K562 (cell line): Measurements from ENCODE around the gene RPL22.

Source experiments
- ESRRA ChIP-seq: fragments of 450-650 bp; IDR thresholded peaks from 2 replicates; pipeline ENCODE4 v1.6.1; 2014; ENCODE audit warnings: low read depth, mild to moderate bottlenecking, moderate library complexity, borderline replicate concordance
- ETV6 ChIP-seq, 3 experiments: fragments of 150-350 bp in 1 of 3; sonication (generic) in 1 of 3; formaldehyde crosslinking in 1 of 3; IDR thresholded peaks; 2 replicates each; pipeline versions ENCODE4 v1.6.1 to v1.8.0; 2014 to 2022; ENCODE audit warnings: borderline replicate concordance in 2 of 3, low read depth in 2 of 3, antibody characterized with exemption in 1 of 3, low read length in 1 of 3, mild to moderate bottlenecking in 1 of 3, missing genetic modification reagents in 1 of 3
- EZH2 ChIP-seq: IDR thresholded peaks from 2 replicates; pipeline ENCODE4 v1.6.1; 2012; ENCODE audit warnings: low read depth, mild to moderate bottlenecking, inconsistent platforms, low read length, borderline replicate concordance
- FOXJ3 ChIP-seq: sonication (generic); formaldehyde crosslinking; IDR thresholded peaks from 2 replicates; pipeline ENCODE4 v1.4.0; 2020; ENCODE audit warnings: mild to moderate bottlenecking, missing genetic modification reagents
- PHB ChIP-seq: fragments of 250-450 bp; sonication (Bioruptor Pico); IDR thresholded peaks from 2 replicates; pipeline ENCODE4 v1.5.0; 2021
- ZBTB33 ChIP-seq: sonication (generic); formaldehyde crosslinking; IDR thresholded peaks from 2 replicates; pipeline ENCODE4 v1.8.1; 2023; ENCODE audit warnings: mild to moderate bottlenecking, missing genetic modification reagents
- ZNF311 ChIP-seq: fragments of 250-450 bp; sonication (Bioruptor Pico); IDR thresholded peaks from 2 replicates; pipeline ENCODE4 v1.4.0; 2020; ENCODE audit warnings: mild to moderate bottlenecking, moderate library complexity
- ZNF354B ChIP-seq: fragments of 250-450 bp; sonication (Bioruptor Pico); IDR thresholded peaks from 2 replicates; pipeline ENCODE4 v1.4.0; 2020
- ZNF518B ChIP-seq: fragments of 250-450 bp; sonication (Bioruptor Pico); IDR thresholded peaks from 2 replicates; pipeline ENCODE4 v1.5.0; 2021; ENCODE audit warnings: mild to moderate bottlenecking, moderate library complexity
- ZNF76 ChIP-seq: fragments of 250-450 bp; sonication (Bioruptor Pico); IDR thresholded peaks from 2 replicates; pipeline ENCODE4 v1.4.0; 2020; ENCODE audit warnings: mild to moderate bottlenecking, moderate library complexity, borderline replicate concordance
- TF ChIP-seq, protein P1 (sequence below): IDR thresholded peaks from 2 replicates; pipeline ENCODE4 v1.6.1; 2014; ENCODE audit warnings: antibody characterized with exemption
- TF ChIP-seq, protein P2 (sequence below), 3 experiments: IDR thresholded peaks in 2 of 3; conservative IDR thresholded peaks in 1 of 3; 2 replicates each; pipeline ENCODE4 v1.5.1; 2011 to 2012; ENCODE audit warnings: low read length in 3 of 3, mild to moderate bottlenecking in 3 of 3, control low read depth in 2 of 3, improper control_type of control experiment in 1 of 3, inconsistent platforms in 1 of 3, low read depth in 1 of 3, mixed read lengths in 1 of 3, moderate library complexity in 1 of 3; ENCODE audit not compliant: insufficient read depth in 2 of 3

DNA sequence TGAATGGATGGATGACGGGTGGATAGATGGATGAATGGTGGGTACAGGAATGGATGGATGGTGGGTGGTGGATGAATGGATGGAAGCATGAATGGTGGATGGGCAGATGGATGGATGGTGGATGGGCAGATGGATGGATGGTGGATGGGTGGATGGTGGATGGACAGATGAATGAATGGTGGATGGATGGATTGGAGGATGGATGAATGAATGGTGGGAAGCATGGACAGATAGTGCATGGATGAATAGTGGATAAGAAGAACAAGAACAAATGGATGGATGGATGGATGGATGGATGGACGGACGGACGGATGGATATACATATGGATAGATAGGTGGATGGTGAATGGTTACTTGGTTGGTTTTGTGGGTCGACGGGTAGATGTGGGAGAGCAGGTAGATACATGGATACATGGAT, 24.0 kb downstream of the RPL22 start:
- no peak for TF ChIP-seq ETV6 (IDR thresholded peaks at IDR 0.05; ENCODE audit: borderline replicate concordance in 1 of 2, low read depth in 2 of 2, low read length in 1 of 2)
- no peak for TF ChIP-seq ETV6 (CRISPR knock-in tag; IDR thresholded peaks at IDR 0.05; ENCODE audit: borderline replicate concordance)
- TF ChIP-seq, protein P1, sequence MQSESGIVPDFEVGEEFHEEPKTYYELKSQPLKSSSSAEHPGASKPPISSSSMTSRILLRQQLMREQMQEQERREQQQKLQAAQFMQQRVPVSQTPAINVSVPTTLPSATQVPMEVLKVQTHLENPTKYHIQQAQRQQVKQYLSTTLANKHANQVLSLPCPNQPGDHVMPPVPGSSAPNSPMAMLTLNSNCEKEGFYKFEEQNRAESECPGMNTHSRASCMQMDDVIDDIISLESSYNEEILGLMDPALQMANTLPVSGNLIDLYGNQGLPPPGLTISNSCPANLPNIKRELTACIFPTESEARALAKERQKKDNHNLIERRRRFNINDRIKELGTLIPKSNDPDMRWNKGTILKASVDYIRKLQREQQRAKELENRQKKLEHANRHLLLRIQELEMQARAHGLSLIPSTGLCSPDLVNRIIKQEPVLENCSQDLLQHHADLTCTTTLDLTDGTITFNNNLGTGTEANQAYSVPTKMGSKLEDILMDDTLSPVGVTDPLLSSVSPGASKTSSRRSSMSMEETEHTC, result no peak
- TF ChIP-seq, protein P2, sequence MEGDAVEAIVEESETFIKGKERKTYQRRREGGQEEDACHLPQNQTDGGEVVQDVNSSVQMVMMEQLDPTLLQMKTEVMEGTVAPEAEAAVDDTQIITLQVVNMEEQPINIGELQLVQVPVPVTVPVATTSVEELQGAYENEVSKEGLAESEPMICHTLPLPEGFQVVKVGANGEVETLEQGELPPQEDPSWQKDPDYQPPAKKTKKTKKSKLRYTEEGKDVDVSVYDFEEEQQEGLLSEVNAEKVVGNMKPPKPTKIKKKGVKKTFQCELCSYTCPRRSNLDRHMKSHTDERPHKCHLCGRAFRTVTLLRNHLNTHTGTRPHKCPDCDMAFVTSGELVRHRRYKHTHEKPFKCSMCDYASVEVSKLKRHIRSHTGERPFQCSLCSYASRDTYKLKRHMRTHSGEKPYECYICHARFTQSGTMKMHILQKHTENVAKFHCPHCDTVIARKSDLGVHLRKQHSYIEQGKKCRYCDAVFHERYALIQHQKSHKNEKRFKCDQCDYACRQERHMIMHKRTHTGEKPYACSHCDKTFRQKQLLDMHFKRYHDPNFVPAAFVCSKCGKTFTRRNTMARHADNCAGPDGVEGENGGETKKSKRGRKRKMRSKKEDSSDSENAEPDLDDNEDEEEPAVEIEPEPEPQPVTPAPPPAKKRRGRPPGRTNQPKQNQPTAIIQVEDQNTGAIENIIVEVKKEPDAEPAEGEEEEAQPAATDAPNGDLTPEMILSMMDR (IDR thresholded peaks at IDR 0.05 in 2 of 3, conservative IDR thresholded peaks at IDR 0.05 in 1 of 3; ENCODE audit: insufficient read depth in 2 of 3, low read depth in 1 of 3, low read length in 3 of 3), result no peak
- TF ChIP-seq ZNF311 (CRISPR knock-in tag), result no peak
- TF ChIP-seq FOXJ3, result no peak
- TF ChIP-seq ZNF518B (CRISPR knock-in tag), result no peak
- TF ChIP-seq PHB, result no peak
- no peak for TF ChIP-seq ZNF354B (CRISPR knock-in tag)
- TF ChIP-seq ZNF76 (CRISPR knock-in tag), result no peak
- no peak for TF ChIP-seq EZH2
- no peak for TF ChIP-seq ESRRA
- no peak for TF ChIP-seq ZBTB33 (CRISPR knock-in tag)
